ENCODE measurements around the gene PLK4. TPM values are rescaled to one million over a fixed set of nuclear protein-coding genes. Genes with fewer than 3 reads are reported as not detected.

The PLK4 gene
- total and polyA plus RNA-seq, 2 of the 4 experiments (the other 2 are of a cell fraction), result 11.2 to 15.1 TPM

- no peak overlapping the region for H3K27ac ChIP-seq (ENCODE audit: insufficient read depth, low read length)
- no peak overlapping the region for H3K4me3 ChIP-seq (ENCODE audit: insufficient read depth, low read depth, low read length)
- no peaks in the 10 kb centered on the region for H3K36me3 ChIP-seq (ENCODE audit: control insufficient read depth, insufficient read depth, low read length)
- DNase-seq, result no peak
- no peaks in the 10 kb centered on the region for H3K9me1 ChIP-seq (ENCODE audit: insufficient read depth, low read length)
- intact Hi-C loops (cut with micrococcal nuclease), result no loop called here
- dilution Hi-C loops (cut with HindIII; ENCODE audit: low sequenced_read_pairs, unreplicated experiment), result no loop called here
- no peak overlapping the region for H2BK5ac ChIP-seq (ENCODE audit: low read depth, low read length, poor library complexity, severe bottlenecking)
- no peak overlapping the region for H4K8ac ChIP-seq (ENCODE audit: low read depth in 2 of 2, low read length in 2 of 2)
- CTCF ChIA-PET, result no interaction called here
- H2BK15ac ChIP-seq (ENCODE audit: low read depth, low read length), result no peak overlapping the region
- no peak overlapping the region for H4K91ac ChIP-seq (ENCODE audit: insufficient read depth, low read depth, low read length)
- POLR2A ChIA-PET (ENCODE audit: unreplicated experiment), result no interaction called here
- H2BK20ac ChIP-seq (ENCODE audit: low read depth, low read length), result no peak overlapping the region
- no TSS peak for BruUV-seq (replicated peaks)
- H3K9me3 ChIP-seq (ENCODE audit: control insufficient read depth, insufficient read depth, low read length), result no peaks in the 10 kb centered on the region
- H3K14ac ChIP-seq (replicated peaks; ENCODE audit: low read depth, low read length), result no peak overlapping the region
- H3K18ac ChIP-seq (ENCODE audit: low read depth, low read length), result no peak overlapping the region
- no peak for ATAC-seq (ENCODE audit: low read depth)
- H3K27me3 ChIP-seq (ENCODE audit: control insufficient read depth, insufficient read depth, low read length), result no peaks in the 10 kb centered on the region
- no peak overlapping the region for H3K23ac ChIP-seq (ENCODE audit: low read depth, low read length)
- no peak overlapping the region for H3K4ac ChIP-seq (ENCODE audit: low read depth, low read length)
- H4K20me1 ChIP-seq (ENCODE audit: insufficient read depth, low read length), result no peaks in the 10 kb centered on the region
- no peaks in the 10 kb centered on the region for H3K79me1 ChIP-seq (ENCODE audit: low read depth in 1 of 2, low read length in 2 of 2)
- WGBS, 2 experiments (ENCODE audit: extremely low coverage in 2 of 2, insufficient read length in 1 of 2), result 97% methylated on average over 5 of the region's 8 CpGs; no CpG with 5 or more reads in 1 of the 2 experiments
- H3K9ac ChIP-seq (ENCODE audit: low read depth, low read length), result no peak overlapping the region
- H4K5ac ChIP-seq (ENCODE audit: low read depth, low read length), result no peak overlapping the region
- H2AK9ac ChIP-seq (replicated peaks; ENCODE audit: low read depth, low read length, poor library complexity), result no peak overlapping the region
- no peak overlapping the region for H3K4me2 ChIP-seq (ENCODE audit: low read depth, low read length)
- H3K56ac ChIP-seq (ENCODE audit: extremely low read depth, insufficient read depth, low read length), result no peak overlapping the region
- no peak overlapping the region for H2AK5ac ChIP-seq (ENCODE audit: low read depth, low read length)
- TF ChIP-seq POLR2A (IDR thresholded peaks at IDR 0.05; ENCODE audit: low read depth, low read length), result no peak
- TF ChIP-seq NFE2L2 (IDR thresholded peaks at IDR 0.05; ENCODE audit: low read depth, low read length), result no peak
- TF ChIP-seq CEBPB (IDR thresholded peaks at IDR 0.05; ENCODE audit: low read depth, low read length), result no peak
- TF ChIP-seq, protein P1, sequence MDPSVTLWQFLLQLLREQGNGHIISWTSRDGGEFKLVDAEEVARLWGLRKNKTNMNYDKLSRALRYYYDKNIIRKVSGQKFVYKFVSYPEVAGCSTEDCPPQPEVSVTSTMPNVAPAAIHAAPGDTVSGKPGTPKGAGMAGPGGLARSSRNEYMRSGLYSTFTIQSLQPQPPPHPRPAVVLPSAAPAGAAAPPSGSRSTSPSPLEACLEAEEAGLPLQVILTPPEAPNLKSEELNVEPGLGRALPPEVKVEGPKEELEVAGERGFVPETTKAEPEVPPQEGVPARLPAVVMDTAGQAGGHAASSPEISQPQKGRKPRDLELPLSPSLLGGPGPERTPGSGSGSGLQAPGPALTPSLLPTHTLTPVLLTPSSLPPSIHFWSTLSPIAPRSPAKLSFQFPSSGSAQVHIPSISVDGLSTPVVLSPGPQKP (IDR thresholded peaks at IDR 0.05; ENCODE audit: borderline replicate concordance, low read depth, low read length), result no peak
- TF ChIP-seq MAZ (IDR thresholded peaks at IDR 0.05; ENCODE audit: borderline replicate concordance, low read depth, low read length), result no peak
- no peak for TF ChIP-seq RAD21 (IDR thresholded peaks at IDR 0.05; ENCODE audit: low read length)
- no peak for TF ChIP-seq RCOR1 (IDR thresholded peaks at IDR 0.05; ENCODE audit: insufficient replicate concordance, low read length)
- TF ChIP-seq BHLHE40 (IDR thresholded peaks at IDR 0.05; ENCODE audit: low read depth, low read length), result no peak
- no peak for TF ChIP-seq USF2 (IDR thresholded peaks at IDR 0.05; ENCODE audit: low read depth, low read length)
- no peak for TF ChIP-seq SMC3 (IDR thresholded peaks at IDR 0.05; ENCODE audit: low read depth, low read length)
- no peak for TF ChIP-seq CHD1 (IDR thresholded peaks at IDR 0.05; ENCODE audit: low read depth, low read length)
- no peak for TF ChIP-seq CTCF (conservative IDR thresholded peaks at IDR 0.05; ENCODE audit: low read depth, low read length)
- TF ChIP-seq MAFK (IDR thresholded peaks at IDR 0.05; ENCODE audit: low read depth, low read length), result no peak
- no peak for TF ChIP-seq FOS (IDR thresholded peaks at IDR 0.05; ENCODE audit: low read depth, low read length)
- TF ChIP-seq RFX5 (IDR thresholded peaks at IDR 0.05; ENCODE audit: low read depth, low read length), result no peak
- TF ChIP-seq MXI1 (IDR thresholded peaks at IDR 0.05; ENCODE audit: borderline replicate concordance, low read depth, low read length), result no peak
- in situ Hi-C loops (cut with MboI; ENCODE audit: low sequenced_read_pairs), result no loop called here
- H2BK120ac ChIP-seq (ENCODE audit: low read depth, low read length), result no peak overlapping the region
- H2AFZ ChIP-seq (replicated peaks; ENCODE audit: low read length, poor library complexity), result no peak overlapping the region
- H3K4me1 ChIP-seq (ENCODE audit: control insufficient read depth, insufficient read depth, low read length), result no peaks in the 10 kb centered on the region
Observed at GRCh38 chr4:127905029-127905428, 24.3 kb downstream of the PLK4 start.
